Measurements from ENCODE around the gene HS2ST1.
A peak's percentile ranks its signal among the peaks of the same experiment; 100 is the strongest.
"Not testable (repeated sequence)": the region's sequence is repeated elsewhere in the genome, so short reads cannot be mapped to it uniquely, and the experiment has no call there.

HS2ST1 gene

GRCh38 chr1:86914601-86914997, at the start of gene HS2ST1:
TSS of gene HS2ST1 (plus strand) at chr1:86914635.
- H3K4me1 Mint-ChIP-seq: peaks cover 37% of the 10 kb centered on the region
- no peak for DNase-seq
- H3K36me3 Mint-ChIP-seq: peaks cover 28% of the 10 kb centered on the region
- CTCF ChIA-PET: interaction anchor here (1.0 to 3.1 kb wide), 3 partner anchors 131 to 528 kb away, joined by 3 to 10 read pairs (median 7); no protein-coding TSS in a partner anchor
- H3K27ac Mint-ChIP-seq: no peak within 1 kb of the TSS
- H3K9me3 Mint-ChIP-seq: no peaks in the 10 kb centered on the region
- H3K27me3 Mint-ChIP-seq: no peaks in the 10 kb centered on the region
- no peak within 1 kb of the TSS for H3K4me3 Mint-ChIP-seq

- Mint-ChIP-seq H3K9me3 (no peaks in the 10 kb centered on the region), H3K4me1 (peaks cover 4% of the 10 kb centered on the region), H3K27me3 (no peaks in the 10 kb centered on the region), H3K36me3 (peaks cover 12% of the 10 kb centered on the region), H3K4me3 (no peak overlapping the region), H3K27ac (no peak overlapping the region)
- no peak for DNase-seq
- CTCF ChIA-PET: no interaction called here
These were observed 48.3 kb upstream of the HS2ST1 start for GRCh38 chr1:86865973-86866637.

- Mint-ChIP-seq H3K4me3 (no peak overlapping the region), H3K9me3 (no peaks in the 10 kb centered on the region), H3K36me3 (peaks cover 8% of the 10 kb centered on the region), H3K27me3 (no peaks in the 10 kb centered on the region), H3K27ac (no peak overlapping the region), H3K4me1 (peaks cover 4% of the 10 kb centered on the region)
- CTCF ChIA-PET: no interaction called here
- no peak for DNase-seq
These were observed 47.8 kb upstream of the HS2ST1 start for GRCh38 chr1:86866665-86867064.

GRCh38 chr1:86867278-86867677, 47.2 kb upstream of the HS2ST1 start:
- H3K9me3 Mint-ChIP-seq, CTCF ChIA-PET, H3K27me3 Mint-ChIP-seq, DNase-seq, H3K27ac Mint-ChIP-seq, H3K4me1 Mint-ChIP-seq, H3K36me3 Mint-ChIP-seq, H3K4me3 Mint-ChIP-seq: not testable (repeated sequence)

GRCh38 chr1:86868477-86868876, 46.0 kb upstream of the HS2ST1 start:
- no peak for DNase-seq
- Mint-ChIP-seq H3K27ac (no peak overlapping the region), H3K9me3 (no peaks in the 10 kb centered on the region), H3K4me1 (peaks cover 4% of the 10 kb centered on the region), H3K27me3 (no peaks in the 10 kb centered on the region), H3K4me3 (no peak overlapping the region), H3K36me3 (peaks cover 9% of the 10 kb centered on the region)
- CTCF ChIA-PET: no interaction called here

- Mint-ChIP-seq H3K4me1 (peaks cover 4% of the 10 kb centered on the region), H3K9me3 (no peaks in the 10 kb centered on the region), H3K27me3 (no peaks in the 10 kb centered on the region), H3K4me3 (no peak overlapping the region), H3K27ac (no peak overlapping the region), H3K36me3 (peaks cover 12% of the 10 kb centered on the region)
- CTCF ChIA-PET: no interaction called here
- no peak for DNase-seq
These were observed 43.4 kb upstream of the HS2ST1 start for GRCh38 chr1:86871001-86871400.

GRCh38 chr1:86872086-86872485, 42.3 kb upstream of the HS2ST1 start:
- H3K4me3 Mint-ChIP-seq: no peak overlapping the region
- H3K27me3 Mint-ChIP-seq: no peaks in the 10 kb centered on the region
- no peaks in the 10 kb centered on the region for H3K9me3 Mint-ChIP-seq
- H3K4me1 Mint-ChIP-seq: no peaks in the 10 kb centered on the region
- H3K27ac Mint-ChIP-seq: no peak overlapping the region
- H3K36me3 Mint-ChIP-seq: peaks cover 15% of the 10 kb centered on the region
- CTCF ChIA-PET: interaction anchor here (0.6 kb wide), 1 partner anchor 76 kb away, joined by 3 read pairs; no protein-coding TSS in a partner anchor
- no peak for DNase-seq

- DNase-seq: no peak
- peaks cover 16% of the 10 kb centered on the region for H3K36me3 Mint-ChIP-seq
- CTCF ChIA-PET: no interaction called here
- H3K9me3 Mint-ChIP-seq: no peaks in the 10 kb centered on the region
- H3K4me1 Mint-ChIP-seq: no peaks in the 10 kb centered on the region
- H3K27ac Mint-ChIP-seq: no peak overlapping the region
- H3K27me3 Mint-ChIP-seq: no peaks in the 10 kb centered on the region
- H3K4me3 Mint-ChIP-seq: no peak overlapping the region
These were observed 38.7 kb upstream of the HS2ST1 start for GRCh38 chr1:86875722-86876121.

GRCh38 chr1:86887479-86888162, 26.8 kb upstream of the HS2ST1 start:
- CTCF ChIA-PET: no interaction called here
- no peak for DNase-seq

GRCh38 chr1:86888327-86888726, 26.1 kb upstream of the HS2ST1 start:
- Mint-ChIP-seq H3K9me3 (no peaks in the 10 kb centered on the region), H3K27ac (no peak overlapping the region), H3K27me3 (no peaks in the 10 kb centered on the region), H3K36me3 (peaks cover 18% of the 10 kb centered on the region), H3K4me1 (peaks cover 3% of the 10 kb centered on the region), H3K4me3 (no peak overlapping the region)
- CTCF ChIA-PET: no interaction called here
- DNase-seq: no peak

More at GRCh38 chr1:86887479-86888162, 26.8 kb upstream of the HS2ST1 start:
- H3K4me1 Mint-ChIP-seq: peaks cover 3% of the 10 kb centered on the region
- H3K27me3 Mint-ChIP-seq: no peaks in the 10 kb centered on the region
- no peak overlapping the region for H3K27ac Mint-ChIP-seq
- H3K36me3 Mint-ChIP-seq: peaks cover 18% of the 10 kb centered on the region
- H3K4me3 Mint-ChIP-seq: no peak overlapping the region
- no peaks in the 10 kb centered on the region for H3K9me3 Mint-ChIP-seq

GRCh38 chr1:86899401-86899800, 15.0 kb upstream of the HS2ST1 start:
- H3K4me3 Mint-ChIP-seq, H3K27me3 Mint-ChIP-seq, DNase-seq, H3K9me3 Mint-ChIP-seq, H3K27ac Mint-ChIP-seq, CTCF ChIA-PET, H3K4me1 Mint-ChIP-seq: not testable (repeated sequence)
- H3K36me3 Mint-ChIP-seq: peaks cover 32% of the 10 kb centered on the region

GRCh38 chr1:86905875-86906274, 8.6 kb upstream of the HS2ST1 start:
- Mint-ChIP-seq H3K27ac (no peak overlapping the region), H3K9me3 (no peaks in the 10 kb centered on the region), H3K27me3 (no peaks in the 10 kb centered on the region), H3K4me3 (no peak overlapping the region), H3K4me1 (peaks cover 20% of the 10 kb centered on the region), H3K36me3 (peaks cover 42% of the 10 kb centered on the region)
- CTCF ChIA-PET: no interaction called here
- DNase-seq: no peak

GRCh38 chr1:86906419-86906818, 8.0 kb upstream of the HS2ST1 start:
- peaks cover 43% of the 10 kb centered on the region for H3K36me3 Mint-ChIP-seq
- CTCF ChIA-PET: interaction anchor here (0.9 kb wide), 1 partner anchor 10 kb away, joined by 3 read pairs; no protein-coding TSS in a partner anchor

GRCh38 chr1:86912281-86912900, 2.0 kb upstream of the HS2ST1 start:
- H3K36me3 Mint-ChIP-seq: peaks cover 38% of the 10 kb centered on the region
- no peaks in the 10 kb centered on the region for H3K9me3 Mint-ChIP-seq
- H3K4me3 Mint-ChIP-seq: no peak overlapping the region
- H3K27me3 Mint-ChIP-seq: no peaks in the 10 kb centered on the region
- peaks cover 45% of the 10 kb centered on the region for H3K4me1 Mint-ChIP-seq
- no peak for DNase-seq
- CTCF ChIA-PET: no interaction called here
- H3K27ac Mint-ChIP-seq: peak overlapping the region; percentile 2

More at GRCh38 chr1:86906419-86906818, 8.0 kb upstream of the HS2ST1 start:
- Mint-ChIP-seq H3K4me1 (peaks cover 25% of the 10 kb centered on the region), H3K27ac (no peak overlapping the region), H3K4me3 (no peak overlapping the region), H3K9me3 (no peaks in the 10 kb centered on the region), H3K27me3 (no peaks in the 10 kb centered on the region)
- no peak for DNase-seq

All from activated naive CD4-positive, alpha-beta T cell treated with anti-CD3 and anti-CD28 coated beads, Interleukin-2, amount 10 ng/mL, durations not matched to agents 7 days and 5 days (primary cell).